NCI-H1105 treated with DMSO at 0.1 percent for 48 hours (cell line): ENCODE results near the gene ANAPC16.
A peak's percentile ranks its signal among the peaks of the same experiment; 100 is the strongest.
"Not testable (repeated sequence)": the region's sequence is repeated elsewhere in the genome, so short reads cannot be mapped to it uniquely, and the experiment has no call there.

Source experiments
- DNase-seq: peaks from one replicate; lab custom pipeline; 2025; lab: John Stamatoyannopoulos, UW

Gene ANAPC16

DNA sequence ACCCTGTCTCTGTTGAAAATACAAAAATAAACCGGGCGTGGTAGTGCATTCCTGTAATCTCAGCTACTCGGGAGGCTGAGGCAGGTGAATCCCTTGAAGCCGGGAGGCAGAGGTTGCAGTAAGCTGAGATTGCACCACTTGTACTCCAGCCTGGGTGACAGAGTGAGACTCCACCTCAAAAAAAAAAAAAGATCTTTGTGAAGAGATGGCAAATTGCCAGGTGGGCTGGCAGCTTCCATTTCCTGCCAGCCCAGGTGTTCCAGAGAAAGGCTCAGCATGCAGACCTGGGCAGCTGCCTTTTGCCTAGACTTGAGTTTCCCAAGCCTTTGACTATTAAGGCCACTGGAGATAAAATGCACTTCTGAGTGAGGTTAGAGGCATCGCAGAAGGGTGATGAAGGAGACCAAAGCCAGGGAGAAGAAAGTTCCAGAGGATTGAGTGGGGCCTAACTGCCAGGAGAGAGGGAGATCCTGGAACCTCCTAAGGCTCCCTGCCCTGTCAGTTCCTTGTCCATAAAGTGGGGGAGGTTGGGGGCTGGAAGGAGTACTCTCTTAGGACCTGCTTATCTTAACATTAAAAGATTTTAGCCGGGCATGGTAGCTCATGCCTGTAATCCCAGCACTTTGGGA lies 47.9 kb downstream of the ANAPC16 start:
- peak; percentile 88 for DNase-seq

DNA sequence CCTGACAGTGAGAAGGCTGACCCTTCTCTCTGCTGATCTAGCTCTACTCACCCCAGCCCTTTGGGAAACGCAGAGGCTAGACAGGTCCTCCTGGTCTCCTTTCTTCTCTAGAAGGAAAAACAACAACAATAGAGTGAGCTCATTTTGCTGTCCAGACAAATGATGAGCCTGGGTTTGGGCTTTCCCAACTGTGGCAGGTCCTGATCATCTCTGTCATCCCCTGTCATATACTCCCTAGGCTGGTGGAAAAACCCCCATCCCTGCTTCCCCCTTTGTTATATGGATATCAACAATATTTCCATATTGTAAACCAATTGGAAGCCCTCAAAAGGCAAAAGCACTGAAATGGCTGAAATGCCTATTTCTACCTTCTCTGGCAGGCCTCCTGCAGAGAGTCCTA lies 48.7 kb downstream of the ANAPC16 start:
- no peak for DNase-seq

- DNase-seq, result no peak
Observed at GRCh38 chr10:72265508-72265907, 49.7 kb downstream of the ANAPC16 start.

- DNase-seq, result no peak
Observed at GRCh38 chr10:72265990-72266865, 50.4 kb downstream of the ANAPC16 start.

- no peak for DNase-seq
Observed at GRCh38 chr10:72267381-72267780, 51.6 kb downstream of the ANAPC16 start.

GRCh38 chr10:72267819-72268399 lies 52.1 kb downstream of the ANAPC16 start:
- DNase-seq, result no peak

DNA sequence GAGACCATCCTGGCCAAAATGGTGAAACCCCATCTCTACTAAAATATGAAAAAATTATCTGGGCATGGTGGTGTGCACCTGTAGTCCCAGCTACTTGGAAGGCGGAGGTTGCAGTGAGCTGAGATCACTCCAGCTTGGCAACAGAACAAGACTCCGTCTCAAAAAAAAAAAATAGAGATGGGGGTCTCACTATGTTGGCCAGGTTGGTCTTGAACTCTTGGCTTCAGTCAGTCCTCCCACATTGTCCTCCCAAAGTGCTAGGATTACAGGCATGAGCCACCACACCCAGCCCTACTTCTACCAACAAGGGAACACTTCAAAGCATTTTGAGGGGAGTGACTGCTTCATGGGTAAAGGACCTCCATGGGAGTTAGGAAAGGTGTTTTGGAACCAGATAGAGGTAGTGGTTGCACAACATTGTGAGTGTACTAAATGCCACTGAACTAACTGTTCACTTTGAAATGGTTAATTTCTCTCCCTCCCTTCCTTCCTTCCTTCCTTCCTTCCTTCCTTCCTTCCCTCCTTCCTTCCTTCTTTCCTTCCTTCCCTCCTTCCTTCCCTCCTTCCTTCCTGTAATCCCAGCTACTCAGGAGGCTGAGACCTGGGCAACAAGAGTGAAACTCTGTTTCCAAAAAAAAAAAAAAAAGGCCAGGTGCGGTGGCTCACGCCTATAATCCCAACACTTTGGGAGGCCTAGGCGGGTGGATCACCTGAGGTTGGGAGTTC lies 52.8 kb downstream of the ANAPC16 start:
- DNase-seq, result not testable (repeated sequence)

DNA sequence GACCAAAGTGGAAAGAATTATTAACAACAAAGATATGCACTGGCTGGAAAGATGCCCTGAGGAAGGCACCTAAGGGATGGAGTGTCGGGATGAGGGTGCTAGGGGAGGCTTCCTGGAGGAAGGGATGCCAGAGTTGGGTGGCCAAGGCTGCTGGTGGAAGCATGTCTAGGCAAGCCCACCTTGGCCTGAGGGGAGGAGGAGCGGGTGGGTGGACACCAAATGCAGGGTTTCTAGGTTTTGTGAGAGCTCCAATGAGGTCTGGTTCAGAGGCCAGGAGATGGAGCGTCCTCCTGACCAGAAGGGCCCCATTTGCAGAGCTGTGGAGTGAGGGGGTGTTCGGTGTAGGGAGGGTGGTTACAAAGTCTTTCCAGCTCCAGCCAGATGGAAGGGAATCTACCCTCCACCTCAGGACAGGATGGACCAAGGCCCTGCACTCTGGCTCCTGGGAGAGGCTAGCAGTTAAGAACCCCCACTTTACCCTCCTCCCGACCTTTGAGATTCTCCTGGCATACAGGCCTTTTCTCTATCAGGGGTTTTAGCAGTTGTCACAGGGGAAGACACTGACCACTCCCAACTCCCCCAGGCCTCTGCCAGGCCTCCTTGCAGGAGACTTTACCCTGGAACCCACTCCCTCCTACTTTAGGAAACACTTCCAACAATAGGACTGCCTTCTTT lies 54.9 kb downstream of the ANAPC16 start:
- no peak for DNase-seq

- DNase-seq, result peak; percentile 52
Observed at GRCh38 chr10:72272689-72273409, 57.0 kb downstream of the ANAPC16 start.

GRCh38 chr10:72273410-72274212 lies 57.8 kb downstream of the ANAPC16 start, which contains the start of gene DDIT4:
Gene DDIT4, plus strand, starts transcription at chr10:72273924. Its CDS starts 293 bp downstream, at chr10:72274217.
- peak; percentile 91 for DNase-seq

GRCh38 chr10:72274213-72274729 lies 58.5 kb downstream of the ANAPC16 start:
- no peak for DNase-seq

DNA sequence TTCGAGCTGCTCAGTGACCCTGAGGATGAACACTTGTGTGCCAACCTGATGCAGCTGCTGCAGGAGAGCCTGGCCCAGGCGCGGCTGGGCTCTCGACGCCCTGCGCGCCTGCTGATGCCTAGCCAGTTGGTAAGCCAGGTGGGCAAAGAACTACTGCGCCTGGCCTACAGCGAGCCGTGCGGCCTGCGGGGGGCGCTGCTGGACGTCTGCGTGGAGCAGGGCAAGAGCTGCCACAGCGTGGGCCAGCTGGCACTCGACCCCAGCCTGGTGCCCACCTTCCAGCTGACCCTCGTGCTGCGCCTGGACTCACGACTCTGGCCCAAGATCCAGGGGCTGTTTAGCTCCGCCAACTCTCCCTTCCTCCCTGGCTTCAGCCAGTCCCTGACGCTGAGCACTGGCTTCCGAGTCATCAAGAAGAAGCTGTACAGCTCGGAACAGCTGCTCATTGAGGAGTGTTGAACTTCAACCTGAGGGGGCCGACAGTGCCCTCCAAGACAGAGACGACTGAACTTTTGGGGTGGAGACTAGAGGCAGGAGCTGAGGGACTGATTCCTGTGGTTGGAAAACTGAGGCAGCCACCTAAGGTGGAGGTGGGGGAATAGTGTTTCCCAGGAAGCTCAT lies 59.0 kb downstream of the ANAPC16 start:
- DNase-seq, result peak; percentile 41

GRCh38 chr10:72275351-72276012 lies 59.7 kb downstream of the ANAPC16 start:
- DNase-seq, result peak; percentile 58

GRCh38 chr10:72276013-72276387 lies 60.2 kb downstream of the ANAPC16 start:
- DNase-seq, result peak; percentile 52

- no peak for DNase-seq
Observed at GRCh38 chr10:72276421-72277339, 60.9 kb downstream of the ANAPC16 start.

DNA sequence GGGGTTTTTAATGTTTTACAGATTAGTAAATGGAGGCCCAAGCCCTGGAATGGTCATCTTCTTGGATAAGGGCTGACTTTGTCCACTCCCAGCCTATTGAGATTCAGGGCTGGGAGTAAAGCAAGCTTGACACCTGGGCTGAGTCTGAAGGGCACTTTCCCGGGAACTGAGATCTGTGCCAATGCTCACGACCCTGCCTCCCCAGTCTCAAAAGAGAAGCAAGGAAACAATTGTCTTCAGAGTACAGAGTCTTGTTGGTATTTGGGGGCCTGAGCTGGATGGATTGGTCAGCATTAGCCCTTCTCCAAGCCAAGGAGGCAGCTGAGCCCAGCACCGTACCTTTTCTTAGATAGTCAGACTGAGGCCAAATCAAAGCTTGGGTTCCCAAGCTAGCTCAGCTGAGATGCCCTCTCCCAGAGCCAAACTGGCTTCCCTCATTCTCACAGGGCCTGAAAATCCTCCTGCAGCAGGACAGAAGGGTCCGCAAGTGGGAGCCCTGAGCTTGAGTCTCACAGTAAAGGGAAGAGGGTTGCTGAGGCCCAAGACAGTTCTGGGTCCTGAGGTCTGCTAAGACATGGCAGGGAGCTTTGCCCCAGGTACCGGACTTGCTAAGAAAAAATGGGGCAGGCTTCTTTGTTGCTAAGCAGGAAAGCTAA lies 61.7 kb downstream of the ANAPC16 start:
- DNase-seq, result no peak

DNA sequence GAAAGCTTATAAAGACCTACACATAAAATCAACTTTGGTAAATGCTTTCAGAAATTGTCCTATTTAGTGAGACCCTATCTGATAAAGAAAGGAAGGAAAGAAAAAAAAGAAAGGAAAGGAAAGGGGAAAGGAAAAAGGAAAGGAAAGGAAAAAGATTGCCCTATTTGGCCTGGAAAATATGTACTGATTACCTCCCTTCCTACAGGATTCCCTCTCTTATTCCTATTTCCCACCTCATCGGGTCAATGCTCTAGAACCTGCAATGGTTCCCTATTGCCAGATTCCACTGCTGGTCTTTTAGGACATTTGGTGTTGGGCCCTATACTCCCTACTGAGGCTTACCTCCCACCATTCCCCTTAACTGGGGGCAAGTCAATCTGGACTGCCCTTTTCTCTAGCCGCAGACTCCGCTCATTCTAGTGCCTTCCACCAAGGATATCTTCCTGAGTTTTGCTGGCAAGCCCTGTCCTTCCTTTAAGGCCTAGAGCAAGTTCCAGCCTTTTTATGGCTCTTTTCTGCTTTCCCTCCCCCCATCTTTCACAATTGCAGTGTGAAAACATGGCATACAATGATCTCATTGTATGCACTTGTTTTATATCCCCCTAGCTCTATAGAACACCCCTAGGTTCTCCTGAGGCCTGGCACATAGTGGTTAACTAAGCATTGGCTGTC lies 62.3 kb downstream of the ANAPC16 start:
- DNase-seq, result no peak
